Epithelial cell of proximal tubule (primary cell): ENCODE data around the gene CCDC146. TPM values are rescaled to one million over a fixed set of nuclear protein-coding genes. Genes with fewer than 3 reads are reported as not detected.
"Not testable (repeated sequence)": the region's sequence is repeated elsewhere in the genome, so short reads cannot be mapped to it uniquely, and the experiment has no call there.

Experiments used
- DNase-seq: peaks from one replicate; pipeline ENCODE4 v3.0.0-alpha.2; 2011; ENCODE audit warnings: low read depth
- H3K4me3 ChIP-seq: 2 replicates; pipeline ENCODE4 v1.5.1; 2011; ENCODE audit warnings: low read depth, mild to moderate bottlenecking, low read length
- total RNA-seq: library from RNA; depleted of rRNA; stranded (reverse); fragments of >200 nt; gene quantifications from 2 replicates; pipeline ENCODE4 v1.2.3, GENCODE V29; 2015
- TF ChIP-seq, protein P1 (sequence below): conservative IDR thresholded peaks from 2 replicates; pipeline ENCODE4 v1.5.1; 2012; ENCODE audit warnings: low read depth, mild to moderate bottlenecking, low read length

Gene CCDC146
- total RNA-seq, 1 donor from 2014 or later, result 5.2 TPM

DNA sequence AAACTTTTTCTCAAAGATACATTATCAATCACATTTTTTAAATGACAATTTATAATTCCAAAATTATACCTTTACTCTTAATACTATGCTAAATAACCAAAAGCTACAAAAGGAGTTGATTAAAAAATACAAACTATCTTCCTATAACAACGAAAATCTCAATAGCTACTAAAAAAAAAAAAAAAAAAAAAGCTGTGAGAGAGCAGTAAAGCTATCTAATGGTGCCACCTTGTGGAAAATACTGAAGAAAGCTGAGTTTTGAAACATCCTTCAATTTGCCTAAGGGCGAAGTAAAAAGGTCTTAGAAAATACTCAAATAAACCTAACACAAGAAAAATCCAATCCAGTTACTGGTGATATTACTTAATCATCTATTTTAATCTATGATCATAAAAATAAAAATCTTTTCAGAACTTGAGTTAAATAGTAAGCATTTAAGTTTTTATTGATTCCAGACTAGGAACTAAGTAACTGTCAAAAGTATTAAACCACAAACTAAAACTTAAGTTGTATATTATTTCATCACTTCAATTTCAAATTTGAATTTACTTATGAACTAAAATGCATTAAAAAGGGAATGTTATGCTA is 9.6 kb upstream of the CCDC146 start:
- not testable (repeated sequence) for DNase-seq

DNA sequence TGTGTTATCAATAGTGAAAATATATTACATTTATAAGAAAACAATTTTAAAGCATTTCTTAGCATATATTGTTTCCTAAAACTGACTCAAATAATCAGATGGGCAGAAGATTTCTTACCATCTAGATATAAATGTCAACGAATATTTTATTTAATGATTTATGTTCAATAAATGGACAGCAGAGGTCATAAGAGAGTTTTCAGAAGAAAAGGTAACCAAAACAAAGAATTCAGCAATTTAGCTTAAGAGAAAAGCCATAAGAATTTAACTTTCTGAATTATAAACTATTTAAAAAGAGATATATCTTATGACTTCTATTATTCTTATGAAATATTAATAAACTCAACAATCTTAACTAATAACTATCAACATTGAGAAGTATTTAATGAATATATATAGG is 3.1 kb downstream of the CCDC146 start:
- not testable (repeated sequence) for H3K4me3 ChIP-seq, DNase-seq

More for the DNA sequence above, 9.6 kb upstream of the CCDC146 start:
- H3K4me3 ChIP-seq, result not testable (repeated sequence)
- TF ChIP-seq, protein P1, sequence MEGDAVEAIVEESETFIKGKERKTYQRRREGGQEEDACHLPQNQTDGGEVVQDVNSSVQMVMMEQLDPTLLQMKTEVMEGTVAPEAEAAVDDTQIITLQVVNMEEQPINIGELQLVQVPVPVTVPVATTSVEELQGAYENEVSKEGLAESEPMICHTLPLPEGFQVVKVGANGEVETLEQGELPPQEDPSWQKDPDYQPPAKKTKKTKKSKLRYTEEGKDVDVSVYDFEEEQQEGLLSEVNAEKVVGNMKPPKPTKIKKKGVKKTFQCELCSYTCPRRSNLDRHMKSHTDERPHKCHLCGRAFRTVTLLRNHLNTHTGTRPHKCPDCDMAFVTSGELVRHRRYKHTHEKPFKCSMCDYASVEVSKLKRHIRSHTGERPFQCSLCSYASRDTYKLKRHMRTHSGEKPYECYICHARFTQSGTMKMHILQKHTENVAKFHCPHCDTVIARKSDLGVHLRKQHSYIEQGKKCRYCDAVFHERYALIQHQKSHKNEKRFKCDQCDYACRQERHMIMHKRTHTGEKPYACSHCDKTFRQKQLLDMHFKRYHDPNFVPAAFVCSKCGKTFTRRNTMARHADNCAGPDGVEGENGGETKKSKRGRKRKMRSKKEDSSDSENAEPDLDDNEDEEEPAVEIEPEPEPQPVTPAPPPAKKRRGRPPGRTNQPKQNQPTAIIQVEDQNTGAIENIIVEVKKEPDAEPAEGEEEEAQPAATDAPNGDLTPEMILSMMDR, result peak; percentile 36

- not testable (repeated sequence) for H3K4me3 ChIP-seq, DNase-seq
Measured at GRCh38 chr7:77127009-77127408, 4.6 kb downstream of the CCDC146 start.

GRCh38 chr7:77128582-77129410 is 6.4 kb downstream of the CCDC146 start:
- not testable (repeated sequence) for DNase-seq, H3K4me3 ChIP-seq

DNA sequence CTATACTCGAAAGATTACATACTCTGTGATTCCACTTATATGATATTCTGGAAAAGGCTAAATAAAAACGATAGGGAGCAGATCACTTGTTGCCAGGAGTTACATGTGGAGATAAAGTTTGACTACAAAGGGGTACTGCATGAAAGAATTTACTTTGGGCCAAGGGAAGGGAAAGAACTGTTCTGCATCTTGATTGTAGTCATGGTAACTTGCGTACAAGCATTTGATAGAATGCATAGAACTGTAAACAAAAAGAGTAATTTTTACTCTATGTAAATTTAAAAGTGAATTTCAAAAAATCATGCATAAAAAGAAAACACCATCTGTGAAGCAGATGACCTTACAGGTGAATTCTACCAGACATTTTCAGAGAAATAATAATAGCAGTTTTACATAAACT is 9.4 kb downstream of the CCDC146 start:
- H3K4me3 ChIP-seq, DNase-seq: not testable (repeated sequence)

DNA sequence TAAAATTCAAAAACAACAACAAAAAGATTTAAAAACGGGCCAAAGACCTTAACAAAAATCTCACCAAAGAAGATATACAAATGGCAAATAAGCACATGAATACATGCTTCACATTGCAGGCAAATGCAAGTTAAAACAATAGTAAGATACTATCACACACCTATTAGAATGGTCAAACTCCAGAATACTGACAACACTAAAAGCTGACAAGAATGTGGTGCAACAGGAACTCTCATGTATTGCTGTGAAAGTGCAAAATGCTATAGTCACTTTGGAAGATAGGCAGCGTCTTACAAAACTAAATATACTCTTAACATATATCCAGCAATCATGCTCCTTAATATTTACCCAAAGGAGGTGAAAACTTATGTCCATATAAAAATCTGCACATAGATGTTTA is 16.3 kb downstream of the CCDC146 start:
- not testable (repeated sequence) for DNase-seq, H3K4me3 ChIP-seq

GRCh38 chr7:77140291-77140690 is 17.9 kb downstream of the CCDC146 start:
- not testable (repeated sequence) for H3K4me3 ChIP-seq, DNase-seq

- H3K4me3 ChIP-seq, DNase-seq: not testable (repeated sequence)
Measured at GRCh38 chr7:77152232-77152631, 29.8 kb downstream of the CCDC146 start.

DNA sequence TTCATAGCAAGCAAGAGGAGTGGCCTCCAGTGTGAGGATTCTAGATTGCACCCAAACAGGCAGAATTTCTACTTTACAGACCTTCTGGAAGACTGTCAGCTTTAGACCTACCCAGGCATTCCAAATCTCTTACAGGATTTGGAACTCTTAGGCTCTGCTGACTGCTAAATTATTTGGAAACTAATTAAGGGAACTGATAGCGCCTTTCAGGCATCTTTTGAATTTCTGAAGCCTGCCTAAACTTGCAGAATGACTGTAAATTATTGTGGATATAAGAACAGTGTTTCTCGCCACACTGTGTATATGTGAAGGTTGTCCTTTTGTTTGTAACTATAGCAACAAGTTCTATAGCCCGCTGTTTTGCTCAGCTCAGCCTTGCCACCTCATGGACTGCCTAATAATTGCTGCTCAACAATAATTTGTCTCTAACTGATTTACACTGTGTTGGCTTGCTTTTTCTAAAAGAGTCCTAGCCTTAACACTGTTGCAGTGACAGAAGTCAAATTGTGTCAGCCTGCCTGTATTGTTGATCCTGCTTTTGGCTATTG is 32.6 kb downstream of the CCDC146 start:
- DNase-seq, H3K4me3 ChIP-seq: not testable (repeated sequence)

DNA sequence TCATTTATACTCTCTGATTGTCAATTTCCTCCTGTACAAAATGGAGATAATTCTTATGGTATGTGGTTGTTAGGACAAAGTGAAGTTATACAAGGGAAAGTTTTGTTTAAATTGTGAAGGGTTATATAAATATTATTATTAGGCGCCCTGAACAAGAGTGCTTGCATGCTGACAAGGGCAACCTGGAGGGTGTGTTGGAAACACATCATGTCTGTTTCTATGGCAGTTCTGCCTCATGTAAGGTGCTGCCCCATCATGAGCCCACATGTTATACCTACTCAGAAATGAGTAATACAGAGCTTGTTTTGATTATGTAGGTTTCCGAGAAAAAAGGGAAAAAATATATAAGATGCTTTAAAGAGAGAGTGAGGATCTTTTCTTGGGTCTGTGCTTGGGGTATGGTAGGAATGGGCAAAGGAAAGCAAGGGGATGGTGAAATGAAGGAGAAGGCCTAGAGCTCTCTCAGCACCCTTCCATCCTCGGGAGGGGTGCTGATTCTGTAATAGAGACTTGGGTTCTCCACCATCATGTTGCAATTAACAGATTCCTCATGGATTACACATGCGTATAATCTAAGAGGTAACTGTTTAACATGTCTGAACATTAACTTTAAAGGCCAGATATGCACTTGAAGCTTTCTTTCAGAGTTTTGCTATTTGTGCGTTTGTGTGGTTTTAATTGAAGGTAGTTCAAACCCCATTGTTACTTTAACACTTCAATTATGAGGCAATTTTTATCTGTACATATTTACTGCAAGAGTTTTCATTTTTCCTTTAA is 33.4 kb downstream of the CCDC146 start:
- not testable (repeated sequence) for H3K4me3 ChIP-seq
- DNase-seq, result peak; percentile 37

DNA sequence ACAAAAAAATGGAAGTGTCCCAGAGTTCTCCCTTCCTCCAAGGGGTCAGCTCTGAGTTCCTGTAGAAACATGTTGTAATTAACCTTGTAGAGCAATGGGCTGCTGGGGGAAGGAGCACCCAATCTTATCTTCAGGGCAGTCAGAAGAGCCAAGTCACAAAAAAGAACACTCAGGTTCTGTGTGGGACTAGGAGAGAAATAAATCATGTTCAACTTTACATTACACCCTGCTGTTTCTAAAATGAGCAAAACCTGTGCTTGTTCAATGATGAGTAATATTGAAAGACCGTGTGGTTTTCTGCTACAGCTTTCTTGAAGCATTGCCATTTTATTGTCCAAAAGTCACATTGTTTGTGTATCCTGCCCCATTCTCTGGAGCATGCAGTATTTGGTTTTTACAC is 34.6 kb downstream of the CCDC146 start:
- not testable (repeated sequence) for DNase-seq, H3K4me3 ChIP-seq

DNA sequence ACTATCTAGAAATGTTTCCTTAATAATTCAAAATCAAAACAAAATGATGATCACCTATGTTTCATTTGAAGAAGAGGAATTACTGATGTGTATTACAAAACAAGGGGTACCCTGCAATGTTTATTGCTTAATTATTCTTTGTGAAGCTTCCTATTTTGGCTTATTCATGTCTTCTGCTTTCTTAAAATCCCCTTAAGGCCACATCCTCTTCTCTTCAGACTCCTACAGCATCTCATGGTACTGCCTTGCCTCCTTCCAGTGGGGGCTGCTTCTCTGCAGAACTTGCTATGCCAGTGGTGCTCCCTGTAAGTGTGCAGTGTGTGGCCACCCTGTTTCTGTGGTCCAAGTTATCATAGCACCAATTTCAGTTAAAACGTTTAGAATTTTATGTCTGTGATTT is 35.0 kb downstream of the CCDC146 start:
- DNase-seq, result peak; percentile 6
- TF ChIP-seq, protein P1, result no peak
- H3K4me3 ChIP-seq, result no peak overlapping the region

GRCh38 chr7:77171073-77171472 is 48.7 kb downstream of the CCDC146 start:
- not testable (repeated sequence) for H3K4me3 ChIP-seq, DNase-seq

GRCh38 chr7:77172437-77173172 is 50.2 kb downstream of the CCDC146 start:
- not testable (repeated sequence) for DNase-seq, H3K4me3 ChIP-seq

GRCh38 chr7:77174418-77174817 is 52.0 kb downstream of the CCDC146 start:
- H3K4me3 ChIP-seq, DNase-seq: not testable (repeated sequence)
